WERI-Rb-1 (cell line): Measurements from ENCODE around the gene CRACDL.

Experiments
- DNase-seq: peaks from one replicate; pipeline ENCODE4 v3.0.0-alpha.2; 2020
- H3K27ac ChIP-seq: fragments of 250-450 bp; sonication (Bioruptor Pico); 2 replicates; pipeline ENCODE4 v1.5.1; 2020; ENCODE audit warnings: mild to moderate bottlenecking, moderate library complexity
- H3K27me3 ChIP-seq: fragments of 250-450 bp; sonication (Bioruptor Pico); 2 replicates; pipeline ENCODE4 v1.5.1; 2021; ENCODE audit warnings: mild to moderate bottlenecking, low read depth, moderate library complexity; ENCODE audit not compliant: insufficient read depth, severe bottlenecking
- H3K36me3 ChIP-seq: fragments of 250-450 bp; sonication (Bioruptor Pico); 2 replicates; pipeline ENCODE4 v1.5.1; 2020; ENCODE audit warnings: mild to moderate bottlenecking, moderate library complexity
- H3K4me3 ChIP-seq: 2 replicates; pipeline ENCODE4 v1.5.1; 2011; ENCODE audit warnings: low read depth, mild to moderate bottlenecking, control low read depth, low read length
- H3K9me3 ChIP-seq: fragments of 250-450 bp; sonication (Bioruptor Pico); 2 replicates; pipeline ENCODE4 v1.5.1; 2021; ENCODE audit warnings: mild to moderate bottlenecking, moderate library complexity; ENCODE audit not compliant: severe bottlenecking
- CTCF ChIP-seq: IDR thresholded peaks from 2 replicates; pipeline ENCODE4 v1.5.1; 2011; ENCODE audit warnings: low read depth, mild to moderate bottlenecking, control low read depth, inconsistent platforms, low read length

Gene CRACDL

GRCh38 chr2:98833172-98833916, 102.7 kb downstream of the CRACDL start:
- TF ChIP-seq CTCF = no peak
- no peak overlapping the region for H3K27ac ChIP-seq
- no peaks in the 10 kb centered on the region for H3K36me3 ChIP-seq
- H3K4me3 ChIP-seq = no peak overlapping the region
- no peaks in the 10 kb centered on the region for H3K27me3 ChIP-seq
- H3K9me3 ChIP-seq = no peaks in the 10 kb centered on the region
- DNase-seq = no peak

- H3K27me3 ChIP-seq = no peaks in the 10 kb centered on the region
- no peak for DNase-seq
- no peak for TF ChIP-seq CTCF
Measured at GRCh38 chr2:98832172-98832571, 103.9 kb downstream of the CRACDL start.

GRCh38 chr2:98830571-98831145, 105.4 kb downstream of the CRACDL start:
- no peak overlapping the region for H3K4me3 ChIP-seq
- no peak for DNase-seq
- H3K27me3 ChIP-seq = no peaks in the 10 kb centered on the region
- H3K27ac ChIP-seq = no peak overlapping the region
- H3K36me3 ChIP-seq = no peaks in the 10 kb centered on the region
- no peak for TF ChIP-seq CTCF
- H3K9me3 ChIP-seq = no peaks in the 10 kb centered on the region

More at GRCh38 chr2:98832172-98832571, 103.9 kb downstream of the CRACDL start:
- no peaks in the 10 kb centered on the region for H3K9me3 ChIP-seq
- no peaks in the 10 kb centered on the region for H3K36me3 ChIP-seq
- H3K4me3 ChIP-seq = no peak overlapping the region
- no peak overlapping the region for H3K27ac ChIP-seq

- Histone ChIP-seq H3K9me3 (no peaks in the 10 kb centered on the region), H3K27ac (no peak overlapping the region), H3K36me3 (no peaks in the 10 kb centered on the region), H3K4me3 (no peak overlapping the region), H3K27me3 (no peaks in the 10 kb centered on the region)
- TF ChIP-seq CTCF = no peak
- DNase-seq = no peak
Measured at GRCh38 chr2:98829581-98830270, 106.3 kb downstream of the CRACDL start.

- no peaks in the 10 kb centered on the region for H3K36me3 ChIP-seq
Measured at GRCh38 chr2:98828793-98829371, 107.1 kb downstream of the CRACDL start.

More at GRCh38 chr2:98828793-98829371, 107.1 kb downstream of the CRACDL start:
- no peak for TF ChIP-seq CTCF
- no peak for DNase-seq
- H3K27ac ChIP-seq = no peak overlapping the region
- no peaks in the 10 kb centered on the region for H3K9me3 ChIP-seq
- H3K27me3 ChIP-seq = no peaks in the 10 kb centered on the region
- no peak overlapping the region for H3K4me3 ChIP-seq
